ENCODE measurements around the gene NUDT9. TPM values are rescaled to one million over a fixed set of nuclear protein-coding genes. Genes with fewer than 3 reads are reported as not detected.
"Not testable (repeated sequence)": the region's sequence is repeated elsewhere in the genome, so short reads cannot be mapped to it uniquely, and the experiment has no call there.

NUDT9 gene
- polyA plus RNA-seq, 1 donor, result 73.0 TPM

GRCh38 chr4:87406462-87406861 is 15.9 kb upstream of the NUDT9 start:
- no peak for DNase-seq

- DNase-seq, result not testable (repeated sequence)
Observed at GRCh38 chr4:87406902-87407301, 15.5 kb upstream of the NUDT9 start.

GRCh38 chr4:87409420-87409939 is 12.9 kb upstream of the NUDT9 start:
- no peak for DNase-seq

- no peak for DNase-seq
Observed at GRCh38 chr4:87410157-87410556, 12.2 kb upstream of the NUDT9 start.

DNA sequence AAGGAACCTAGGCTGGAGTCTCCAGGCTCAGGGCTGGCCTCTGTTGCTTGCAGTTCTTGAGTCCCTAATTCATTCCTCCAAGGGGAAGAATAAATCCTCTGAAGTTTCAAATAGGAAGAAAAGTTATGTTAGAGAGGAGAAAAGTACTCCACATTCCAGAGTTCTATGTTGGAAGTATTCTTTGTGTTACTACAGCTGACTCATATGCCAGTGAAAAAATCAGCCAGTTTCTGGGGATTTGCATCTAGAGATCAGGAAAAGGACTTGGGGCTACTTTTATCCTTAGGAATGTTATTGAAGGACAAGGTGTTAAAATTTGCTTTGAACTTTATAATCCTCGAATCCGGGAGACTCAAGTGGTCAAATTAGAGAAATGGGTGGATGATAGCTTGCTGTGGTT is 11.7 kb upstream of the NUDT9 start:
- DNase-seq, result no peak

DNA sequence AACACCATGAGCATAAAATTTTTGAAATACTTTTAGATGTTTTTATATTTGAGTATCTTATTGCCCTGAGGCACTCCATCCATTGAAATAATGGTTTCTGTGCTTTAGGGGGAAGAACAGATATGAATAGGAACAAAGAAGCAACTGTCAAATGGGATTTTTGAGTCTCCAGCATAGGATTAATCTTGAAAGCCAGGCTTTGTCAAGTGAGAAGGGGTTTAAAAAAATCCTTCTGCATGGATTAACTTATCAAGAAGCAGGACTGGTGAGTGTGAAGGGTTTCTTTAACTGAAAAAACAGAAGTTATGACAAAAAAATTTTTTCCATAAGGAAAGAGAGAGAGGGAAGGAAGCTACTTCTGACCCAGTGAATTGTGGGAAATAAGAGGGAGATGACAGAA is 7.6 kb upstream of the NUDT9 start:
- no peak for DNase-seq

DNA sequence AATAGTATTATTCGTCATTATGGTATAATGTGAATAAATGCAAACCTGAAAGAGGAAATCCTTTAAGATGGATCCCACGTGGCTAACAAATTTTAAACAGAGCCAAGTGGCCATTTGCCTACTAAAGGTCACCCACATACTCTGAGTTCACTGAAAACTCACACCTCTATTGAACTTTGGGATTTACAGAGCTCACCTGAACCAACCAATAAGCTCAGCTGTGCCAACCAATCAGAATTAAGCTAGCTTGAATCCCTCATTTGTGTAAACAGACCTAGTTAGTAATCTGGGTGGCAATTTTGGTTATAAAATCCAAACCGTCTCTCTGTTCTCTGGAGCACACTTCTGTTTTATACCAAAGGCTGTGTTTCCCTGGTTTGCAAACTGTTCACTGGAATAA is 5.4 kb upstream of the NUDT9 start:
- no peak for DNase-seq

- DNase-seq, result not testable (repeated sequence)
Observed at GRCh38 chr4:87418410-87418809, 4.0 kb upstream of the NUDT9 start.

DNA sequence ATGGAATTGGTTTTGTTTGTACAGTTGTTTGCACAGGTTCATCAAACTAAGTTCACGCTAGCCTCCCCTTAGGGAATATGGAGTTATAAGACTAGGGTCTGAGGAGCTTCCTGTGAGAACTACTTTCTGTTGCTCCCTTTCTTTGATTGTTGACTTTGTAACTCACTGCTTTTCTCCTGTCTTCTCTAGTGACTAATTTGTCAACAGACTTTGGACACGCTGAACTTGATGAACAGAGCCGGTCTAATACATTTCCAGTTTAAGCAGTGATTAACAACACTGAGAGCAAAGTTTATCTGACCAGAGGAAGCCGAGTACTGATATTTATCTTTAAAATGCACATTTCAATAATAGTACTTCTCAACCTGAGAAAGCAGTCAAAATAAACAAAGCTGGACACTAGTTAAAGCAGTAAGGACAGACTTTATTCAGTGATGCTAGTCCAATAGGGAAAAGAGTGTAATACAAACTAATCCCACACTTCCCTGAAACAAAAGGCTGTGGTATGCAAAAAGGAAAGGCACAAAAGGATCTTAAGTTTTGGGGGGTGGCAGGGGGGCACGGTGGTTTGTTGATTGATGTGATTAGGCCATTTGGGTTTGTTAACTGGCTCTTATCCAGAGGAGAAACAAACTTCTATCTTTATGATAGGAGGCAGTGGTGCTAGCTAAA is 2.7 kb upstream of the NUDT9 start:
- peak; percentile 37 for DNase-seq

GRCh38 chr4:87420276-87420830 is 2.0 kb upstream of the NUDT9 start:
- peak; percentile 27 for DNase-seq

GRCh38 chr4:87423317-87424098 is 1.1 kb downstream of the NUDT9 start:
- peak; percentile 20 for DNase-seq

DNA sequence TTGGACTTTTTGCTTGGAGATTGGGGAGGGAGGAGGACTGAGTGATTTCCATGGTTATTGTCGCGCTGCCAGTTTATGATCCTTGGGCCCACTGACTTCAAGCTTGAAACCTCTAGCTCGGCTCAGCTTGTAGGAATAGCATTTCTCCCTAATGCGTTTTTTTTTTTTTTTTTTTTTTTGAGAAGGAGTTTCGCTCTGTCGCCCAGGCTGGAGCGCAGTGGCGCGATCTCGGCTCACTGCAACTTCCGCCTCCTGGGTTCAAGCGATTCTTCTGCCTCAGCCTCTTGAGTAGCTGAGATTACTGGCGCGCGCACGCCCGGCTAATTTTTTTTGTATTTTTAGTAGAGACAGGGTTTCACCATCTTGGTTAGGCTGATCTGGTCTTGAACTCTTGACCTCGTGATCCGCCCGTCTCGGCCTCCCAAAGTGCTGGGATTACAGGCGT is 1.7 kb downstream of the NUDT9 start:
- DNase-seq, result peak; percentile 24

GRCh38 chr4:87425711-87426110 is 3.3 kb downstream of the NUDT9 start:
- DNase-seq, result no peak

GRCh38 chr4:87426865-87427517 is 4.6 kb downstream of the NUDT9 start:
- DNase-seq, result no peak

- DNase-seq, result peak; percentile 28
Observed at GRCh38 chr4:87427518-87427868, 5.1 kb downstream of the NUDT9 start.

- DNase-seq, result no peak
Observed at GRCh38 chr4:87428979-87429378, 6.6 kb downstream of the NUDT9 start.

- no peak for DNase-seq
Observed at GRCh38 chr4:87430038-87430437, 7.7 kb downstream of the NUDT9 start.

GRCh38 chr4:87433342-87433741 is 11.0 kb downstream of the NUDT9 start:
- no peak for DNase-seq

GRCh38 chr4:87442889-87443288 is 20.5 kb downstream of the NUDT9 start:
- no peak for DNase-seq

GRCh38 chr4:87444741-87445140 is 22.4 kb downstream of the NUDT9 start:
- DNase-seq, result no peak

GRCh38 chr4:87445964-87446363 is 23.6 kb downstream of the NUDT9 start:
- DNase-seq, result no peak

GRCh38 chr4:87446375-87446774 is 24.0 kb downstream of the NUDT9 start:
- not testable (repeated sequence) for DNase-seq

GRCh38 chr4:87451537-87451936 is 29.2 kb downstream of the NUDT9 start:
- DNase-seq, result no peak
